ENCODE results near the gene ASTN1.

The ASTN1 gene

GRCh38 chr1:176829261-176829660 lies 335.3 kb downstream of the ASTN1 start:
- H3K4me1 ChIP-seq (ENCODE audit: control insufficient read depth, insufficient read depth, low read length): no peaks in the 10 kb centered on the region; the same call in 1 of the 2 replicates
- H3K4me3 ChIP-seq (ENCODE audit: low read depth, low read length): no peak overlapping the region
- H3K36me3 ChIP-seq (ENCODE audit: control insufficient read depth, insufficient read depth, low read length): no peaks in the 10 kb centered on the region
- H3K9ac ChIP-seq (ENCODE audit: low read length): no peak overlapping the region
- H3K27ac ChIP-seq (ENCODE audit: low read depth, low read length): no peak overlapping the region
- no peaks in the 10 kb centered on the region for H3K9me3 ChIP-seq (ENCODE audit: control insufficient read depth, insufficient read depth, low read depth, low read length)
- no peaks in the 10 kb centered on the region for H3K27me3 ChIP-seq (ENCODE audit: control insufficient read depth, insufficient read depth, low read length)

- H3K27ac ChIP-seq (ENCODE audit: low read depth, low read length): no peak overlapping the region
- H3K9ac ChIP-seq (ENCODE audit: low read length): no peak overlapping the region
- no peaks in the 10 kb centered on the region; the same call in 1 of the 2 replicates for H3K4me1 ChIP-seq (ENCODE audit: control insufficient read depth, insufficient read depth, low read length)
- H3K36me3 ChIP-seq (ENCODE audit: control insufficient read depth, insufficient read depth, low read length): no peaks in the 10 kb centered on the region
- H3K9me3 ChIP-seq (ENCODE audit: control insufficient read depth, insufficient read depth, low read depth, low read length): no peaks in the 10 kb centered on the region
- H3K27me3 ChIP-seq (ENCODE audit: control insufficient read depth, insufficient read depth, low read length): no peaks in the 10 kb centered on the region
- no peak overlapping the region for H3K4me3 ChIP-seq (ENCODE audit: low read depth, low read length)
Observed at GRCh38 chr1:176826265-176826664, 338.2 kb downstream of the ASTN1 start.

GRCh38 chr1:176820391-176821031 lies 344.0 kb downstream of the ASTN1 start:
- H3K9ac ChIP-seq (ENCODE audit: low read length): no peak overlapping the region
- H3K4me3 ChIP-seq (ENCODE audit: low read depth, low read length): no peak overlapping the region
- H3K27ac ChIP-seq (ENCODE audit: low read depth, low read length): no peak overlapping the region
- no peaks in the 10 kb centered on the region for H3K9me3 ChIP-seq (ENCODE audit: control insufficient read depth, insufficient read depth, low read depth, low read length)
- no peaks in the 10 kb centered on the region for H3K36me3 ChIP-seq (ENCODE audit: control insufficient read depth, insufficient read depth, low read length)
- H3K4me1 ChIP-seq (ENCODE audit: control insufficient read depth, insufficient read depth, low read length): peaks cover 7% of the 10 kb centered on the region; the same call in 1 of the 2 replicates
- H3K27me3 ChIP-seq (ENCODE audit: control insufficient read depth, insufficient read depth, low read length): no peaks in the 10 kb centered on the region

- Histone ChIP-seq H3K36me3 (ENCODE audit: control insufficient read depth, insufficient read depth, low read length) (no peaks in the 10 kb centered on the region), H3K27ac (ENCODE audit: low read depth, low read length) (no peak overlapping the region), H3K4me3 (ENCODE audit: low read depth, low read length) (no peak overlapping the region), H3K4me1 (ENCODE audit: control insufficient read depth, insufficient read depth, low read length) (peaks cover 17% of the 10 kb centered on the region; the same call in 1 of the 2 replicates), H3K9me3 (ENCODE audit: control insufficient read depth, insufficient read depth, low read depth, low read length) (0 out of 2 replicates have a peak, but pooled peaks cover 4% of the 10 kb centered on the region), H3K27me3 (ENCODE audit: control insufficient read depth, insufficient read depth, low read length) (no peaks in the 10 kb centered on the region), H3K9ac (ENCODE audit: low read length) (no peak overlapping the region)
Observed at GRCh38 chr1:176816232-176816631, 348.3 kb downstream of the ASTN1 start.

- Histone ChIP-seq H3K9me3 (ENCODE audit: control insufficient read depth, insufficient read depth, low read depth, low read length) (0 out of 2 replicates have a peak, but pooled peaks cover 4% of the 10 kb centered on the region), H3K36me3 (ENCODE audit: control insufficient read depth, insufficient read depth, low read length) (no peaks in the 10 kb centered on the region), H3K27ac (ENCODE audit: low read depth, low read length) (no peak overlapping the region), H3K27me3 (ENCODE audit: control insufficient read depth, insufficient read depth, low read length) (no peaks in the 10 kb centered on the region), H3K9ac (ENCODE audit: low read length) (no peak overlapping the region), H3K4me1 (ENCODE audit: control insufficient read depth, insufficient read depth, low read length) (peaks cover 17% of the 10 kb centered on the region; the same call in 1 of the 2 replicates), H3K4me3 (ENCODE audit: low read depth, low read length) (no peak overlapping the region)
Observed at GRCh38 chr1:176815621-176816020, 348.9 kb downstream of the ASTN1 start.

GRCh38 chr1:176811511-176812288 lies 352.8 kb downstream of the ASTN1 start:
- Histone ChIP-seq H3K4me1 (ENCODE audit: control insufficient read depth, insufficient read depth, low read length) (peaks cover 17% of the 10 kb centered on the region; the same call in 1 of the 2 replicates), H3K27me3 (ENCODE audit: control insufficient read depth, insufficient read depth, low read length) (no peaks in the 10 kb centered on the region), H3K36me3 (ENCODE audit: control insufficient read depth, insufficient read depth, low read length) (no peaks in the 10 kb centered on the region), H3K27ac (ENCODE audit: low read depth, low read length) (no peak overlapping the region), H3K9ac (ENCODE audit: low read length) (no peak overlapping the region), H3K4me3 (ENCODE audit: low read depth, low read length) (no peak overlapping the region), H3K9me3 (ENCODE audit: control insufficient read depth, insufficient read depth, low read depth, low read length) (0 out of 2 replicates have a peak, but pooled peaks cover 4% of the 10 kb centered on the region)

- Histone ChIP-seq H3K36me3 (ENCODE audit: control insufficient read depth, insufficient read depth, low read length) (no peaks in the 10 kb centered on the region), H3K9ac (ENCODE audit: low read length) (no peak overlapping the region), H3K4me3 (ENCODE audit: low read depth, low read length) (no peak overlapping the region), H3K27me3 (ENCODE audit: control insufficient read depth, insufficient read depth, low read length) (no peaks in the 10 kb centered on the region), H3K9me3 (ENCODE audit: control insufficient read depth, insufficient read depth, low read depth, low read length) (0 out of 2 replicates have a peak, but pooled peaks cover 4% of the 10 kb centered on the region), H3K27ac (ENCODE audit: low read depth, low read length) (no peak overlapping the region), H3K4me1 (ENCODE audit: control insufficient read depth, insufficient read depth, low read length) (peaks cover 6% of the 10 kb centered on the region; the same call in 1 of the 2 replicates)
Observed at GRCh38 chr1:176809292-176809691, 355.2 kb downstream of the ASTN1 start.

All from HUES6 (cell line).